Sigmoid colon (tissue), 7 donors: ENCODE results near the gene ZNF396. TPM values are rescaled to one million over a fixed set of nuclear protein-coding genes. Genes with fewer than 3 reads are reported as not detected.

Experiments
- DNase-seq: peaks from one replicate; pipeline ENCODE4 v3.0.0-alpha.2; 2019
- H3K27ac ChIP-seq, 4 donors: fragments of 200-600 bp; sonication (generic); one replicate each; pipeline ENCODE4 v1.5.1; 2016 to 2019; ENCODE audit warnings: mild to moderate bottlenecking in 1 of 4
- H3K27me3 ChIP-seq, 3 donors: fragments of 200-600 bp; sonication (generic); one replicate each; pipeline ENCODE4 v1.5.1; 2019; ENCODE audit warnings: mild to moderate bottlenecking in 1 of 3
- H3K36me3 ChIP-seq, 4 donors: fragments of 200-600 bp; sonication (generic); one replicate each; pipeline ENCODE4 v1.5.1; 2016 to 2019
- H3K4me1 ChIP-seq, 4 donors: fragments of 200-600 bp; sonication (generic); one replicate each; pipeline ENCODE4 v1.5.1; 2017 to 2019
- H3K4me3 ChIP-seq, 4 donors: fragments of 200-600 bp; sonication (generic); one replicate each; pipeline ENCODE4 v1.5.1; 2017 to 2019; ENCODE audit warnings: mild to moderate bottlenecking in 2 of 4, moderate library complexity in 1 of 4
- H3K9me3 ChIP-seq, 4 donors: fragments of 200-600 bp in 3 of 4; sonication (generic) in 3 of 4; one replicate each; pipeline versions ENCODE4 v1.5.1 to v1.6.1; 2013 to 2019
- CTCF ChIP-seq, 4 experiments: fragments of 450-650 bp in 3 of 4; fragments of 200-600 bp in 1 of 4; IDR thresholded peaks; one replicate each; pipeline ENCODE4 v1.5.1; 2016 to 2019; ENCODE audit warnings: antibody characterized with exemption in 4 of 4, mild to moderate bottlenecking in 3 of 4, moderate library complexity in 2 of 4
- EP300 ChIP-seq, 4 donors: sonication (generic); formaldehyde crosslinking; IDR thresholded peaks; one replicate each; pipeline ENCODE4 v1.6.1; 2017; ENCODE audit warnings: antibody characterized with exemption in 4 of 4
- POLR2A ChIP-seq, 2 donors: fragments of 450-650 bp; IDR thresholded peaks; one replicate each; pipeline ENCODE4 v1.6.1; 2016; ENCODE audit warnings: antibody characterized with exemption in 2 of 2, mild to moderate bottlenecking in 2 of 2, moderate library complexity in 2 of 2
- POLR2AphosphoS5 ChIP-seq, 4 donors: sonication (generic); formaldehyde crosslinking; IDR thresholded peaks; one replicate each; pipeline ENCODE4 v1.6.1; 2017; ENCODE audit warnings: antibody characterized with exemption in 4 of 4
- WGBS, 2 donors: extraction: QIAGEN DNeasy Blood & Tissue Kit; methylation state at CpG; one replicate each; pipeline ENCODE4 v1.1.7; 2013; 5-methylcytosine and 5-hydroxymethylcytosine counted together
- intact Hi-C: fragments of 100-400 bp; cut with DNase I; formaldehyde crosslinking; loops from one replicate; pipeline ENCODE4 v1.15.1; 2023
- polyA plus RNA-seq, 3 donors: library from polyadenylated mRNA; stranded (reverse); fragments of 200-250 nt; gene quantifications; one replicate each; pipeline ENCODE4 v1.2.3, GENCODE V29; 2013
- total RNA-seq, 4 donors: library from RNA; depleted of rRNA; stranded (reverse); fragments of >200 nt; gene quantifications; one replicate each; pipeline ENCODE4 v1.1.0, GENCODE V29; 2016
- donor health status: healthy with polysubstance abuse.
- donor health status: Bipolar disorder and iron deficiency.
- donor health status: healthy.

Gene ZNF396
- total and polyA plus RNA-seq, 7 donors, result 1.6 to 3.3 (median 1.9) TPM

- peak; percentile 81 for DNase-seq
- 29 to 32% methylated on average over 4 of the region's 4 CpGs for WGBS, 2 donors
- H3K27me3 ChIP-seq, result no peaks in the 10 kb centered on the region
- no peaks in the 10 kb centered on the region for H3K36me3 ChIP-seq
- peak; percentile 49 to 61 (median 54) for TF ChIP-seq CTCF (IDR thresholded peaks at IDR 0.05)
- no peak for TF ChIP-seq EP300 (IDR thresholded peaks at IDR 0.05)
- peak overlapping the region in 3 of 4 donors; percentile 25 to 50 (median 49) for H3K27ac ChIP-seq
- peaks cover 0 to 5% (median 0%) of the 10 kb centered on the region in 4 donors for H3K4me1 ChIP-seq
- intact Hi-C loops, result loop anchor here (2.0 kb wide), 1 partner anchor 124 kb away; no protein-coding TSS in a partner anchor
- H3K9me3 ChIP-seq, result peaks cover 0 to 5% (median 0%) of the 10 kb centered on the region in 4 donors
- peak overlapping the region in 2 of 4 donors; percentile 21 to 26 for H3K4me3 ChIP-seq
These were observed 22.0 kb downstream of the ZNF396 start for GRCh38 chr18:35355140-35355618.

- intact Hi-C loops, result no loop called here
- Histone ChIP-seq H3K4me3 (no peak overlapping the region), H3K36me3 (no peaks in the 10 kb centered on the region), H3K9me3 (peaks cover 0 to 5% (median 0%) of the 10 kb centered on the region in 4 donors), H3K4me1 (peaks cover 0 to 5% (median 0%) of the 10 kb centered on the region in 4 donors), H3K27me3 (no peaks in the 10 kb centered on the region), H3K27ac (no peak overlapping the region)
- TF ChIP-seq EP300 (IDR thresholded peaks at IDR 0.05) (no peak), POLR2AphosphoS5 (IDR thresholded peaks at IDR 0.05) (no peak), CTCF (IDR thresholded peaks at IDR 0.05) (no peak), POLR2A (IDR thresholded peaks at IDR 0.05) (no peak)
- DNase-seq, result no peak
These were observed 24.4 kb downstream of the ZNF396 start for GRCh38 chr18:35352778-35353177.

- H3K9me3 ChIP-seq, result peaks cover 0 to 5% (median 0%) of the 10 kb centered on the region in 4 donors
- H3K4me1 ChIP-seq, result peaks cover 0 to 5% (median 0%) of the 10 kb centered on the region in 4 donors
- DNase-seq, result no peak
- H3K27ac ChIP-seq, result no peak overlapping the region
- H3K27me3 ChIP-seq, result no peaks in the 10 kb centered on the region
- 81 to 86% methylated on average over 2 of the region's 2 CpGs for WGBS, 2 donors
- H3K36me3 ChIP-seq, result no peaks in the 10 kb centered on the region
- no peak for TF ChIP-seq EP300 (IDR thresholded peaks at IDR 0.05)
- TF ChIP-seq POLR2AphosphoS5 (IDR thresholded peaks at IDR 0.05), result no peak
- no peak for TF ChIP-seq CTCF (IDR thresholded peaks at IDR 0.05)
- no peak for TF ChIP-seq POLR2A (IDR thresholded peaks at IDR 0.05)
- intact Hi-C loops, result no loop called here
- H3K4me3 ChIP-seq, result no peak overlapping the region
These were observed 24.9 kb downstream of the ZNF396 start for GRCh38 chr18:35352283-35352682.

GRCh38 chr18:35348001-35348400 is 29.1 kb downstream of the ZNF396 start:
- H3K27ac ChIP-seq, result no peak overlapping the region
- no peaks in the 10 kb centered on the region for H3K27me3 ChIP-seq
- H3K4me1 ChIP-seq, result peaks cover 0 to 22% (median 17%) of the 10 kb centered on the region in 4 donors
- no peak overlapping the region for H3K4me3 ChIP-seq
- H3K36me3 ChIP-seq, result no peaks in the 10 kb centered on the region
- H3K9me3 ChIP-seq, result peaks cover 0 to 5% (median 0%) of the 10 kb centered on the region in 4 donors
- DNase-seq, result no peak
- TF ChIP-seq POLR2A (IDR thresholded peaks at IDR 0.05) (no peak), POLR2AphosphoS5 (IDR thresholded peaks at IDR 0.05) (no peak), CTCF (IDR thresholded peaks at IDR 0.05) (no peak), EP300 (IDR thresholded peaks at IDR 0.05) (no peak)
- intact Hi-C loops, result loop anchor here (10.0 kb wide), 2 partner anchors 323 to 627 kb away; partner anchors contain the start of gene RMP24
- 91 to 93% methylated on average over 3 of the region's 3 CpGs for whole genome bisulfite sequencing, 2 donors

GRCh38 chr18:35345950-35346349 is 31.2 kb downstream of the ZNF396 start:
- Histone ChIP-seq H3K4me3 (no peak overlapping the region), H3K4me1 (peaks cover 0 to 43% (median 28%) of the 10 kb centered on the region in 4 donors), H3K36me3 (no peaks in the 10 kb centered on the region), H3K9me3 (no peaks in the 10 kb centered on the region), H3K27ac (peak overlapping the region in 3 of 4 donors; percentile 95 to 99 (median 99)), H3K27me3 (no peaks in the 10 kb centered on the region)
- WGBS, 2 donors, result 96 to 99% methylated on average over 1 of the region's 1 CpG
- DNase-seq, result no peak
- intact Hi-C loops, result loop anchor here (2.0 to 10.0 kb wide), 4 partner anchors 31 to 629 kb away; partner anchors contain the start of genes RMP24, ZNF396 and ZSCAN30
- TF ChIP-seq POLR2A (IDR thresholded peaks at IDR 0.05) (no peak), CTCF (IDR thresholded peaks at IDR 0.05) (no peak), EP300 (IDR thresholded peaks at IDR 0.05) (no peak), POLR2AphosphoS5 (IDR thresholded peaks at IDR 0.05) (no peak)
